ENCODE data around the gene METRNL. TPM values are rescaled to one million over a fixed set of nuclear protein-coding genes. Genes with fewer than 3 reads are reported as not detected.
A peak's percentile ranks its signal among the peaks of the same experiment; 100 is the strongest.

METRNL gene
- total RNA-seq, 1 experiment from 2014 or later = 21.0 TPM

DNA sequence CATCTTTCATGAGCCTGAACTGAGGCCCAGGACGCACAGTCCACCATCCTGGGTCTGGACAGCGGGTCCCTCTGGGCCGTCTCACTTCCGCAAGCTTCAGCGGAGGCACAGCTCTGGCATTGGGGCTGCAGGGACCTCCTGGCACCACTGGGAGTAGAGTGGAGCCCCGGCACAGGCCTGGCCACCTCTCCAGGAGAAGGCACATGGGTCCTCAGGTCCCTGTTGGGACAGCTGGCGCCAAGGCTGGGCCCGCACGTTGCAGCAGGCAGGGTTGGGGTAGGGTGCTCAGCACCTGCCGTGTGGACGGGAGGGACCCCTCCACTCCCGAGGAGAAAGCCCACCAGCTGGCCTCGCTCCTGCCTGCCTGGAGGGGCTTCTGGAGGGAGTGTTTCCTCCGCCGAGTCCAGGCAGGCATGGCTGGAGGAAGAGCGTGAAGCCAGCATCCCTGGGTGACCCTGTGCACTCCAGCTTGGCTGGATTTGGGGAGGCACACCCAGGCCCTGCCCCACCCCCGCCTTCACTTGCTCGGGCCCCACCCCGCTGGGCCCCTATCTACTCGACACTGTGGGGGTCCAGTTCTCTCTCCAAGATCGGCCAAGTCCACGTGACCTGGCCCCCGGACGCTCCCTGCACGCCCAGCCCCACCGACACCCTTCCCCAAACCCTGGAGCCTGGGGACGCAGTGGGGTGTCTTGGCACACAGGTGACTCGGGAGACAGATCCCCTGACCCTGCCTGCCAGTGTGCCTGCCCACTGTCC, 6.6 kb upstream of the METRNL start:
- TF ChIP-seq SIN3A (IDR thresholded peaks at IDR 0.05; ENCODE audit: borderline replicate concordance, insufficient read depth, low read depth, low read length) (no peak), TCF7L2 (IDR thresholded peaks at IDR 0.05; ENCODE audit: low read depth, low read length) (no peak), REST (IDR thresholded peaks at IDR 0.05; ENCODE audit: insufficient read depth in 1 of 2, low read depth in 2 of 2, low read length in 1 of 2) (no peak), CTCF (IDR thresholded peaks at IDR 0.05) (no peak), POLR2AphosphoS5 (IDR thresholded peaks at IDR 0.05; ENCODE audit: low read depth, low read length) (no peak)
- Histone ChIP-seq H3K9me3 (ENCODE audit: control insufficient read depth, insufficient read depth, low read depth, low read length) (no peaks in the 10 kb centered on the region), H3K4me3 (ENCODE audit: low read depth in 2 of 2, low read length in 2 of 2) (no peak overlapping the region), H3K36me3 (ENCODE audit: control insufficient read depth, insufficient read depth, low read length) (no peaks in the 10 kb centered on the region), H3K4me1 (ENCODE audit: control insufficient read depth, insufficient read depth, low read length) (peaks cover 4% of the 10 kb centered on the region; the same call in 1 of the 2 replicates), H3K27ac (ENCODE audit: low read length) (no peak overlapping the region), H3K27me3 (ENCODE audit: control insufficient read depth, insufficient read depth, low read length) (no peaks in the 10 kb centered on the region)
- POLR2A ChIA-PET = no interaction called here
- no TSS peak for BruUV-seq (replicated peaks)
- intact Hi-C loops (cut with micrococcal nuclease; ENCODE audit: unreplicated experiment) = no loop called here
- in situ Hi-C loops (cut with HindIII; ENCODE audit: low pct_unique_long_range_greater_than_20kb, low sequenced_read_pairs) = no loop called here
- no peak for DNase-seq (ENCODE audit: low read depth, low spot score)
- ATAC-seq = 0 out of 2 replicates have a peak, but pooled peaks have one; percentile 23
- CTCF ChIA-PET = no interaction called here

DNA sequence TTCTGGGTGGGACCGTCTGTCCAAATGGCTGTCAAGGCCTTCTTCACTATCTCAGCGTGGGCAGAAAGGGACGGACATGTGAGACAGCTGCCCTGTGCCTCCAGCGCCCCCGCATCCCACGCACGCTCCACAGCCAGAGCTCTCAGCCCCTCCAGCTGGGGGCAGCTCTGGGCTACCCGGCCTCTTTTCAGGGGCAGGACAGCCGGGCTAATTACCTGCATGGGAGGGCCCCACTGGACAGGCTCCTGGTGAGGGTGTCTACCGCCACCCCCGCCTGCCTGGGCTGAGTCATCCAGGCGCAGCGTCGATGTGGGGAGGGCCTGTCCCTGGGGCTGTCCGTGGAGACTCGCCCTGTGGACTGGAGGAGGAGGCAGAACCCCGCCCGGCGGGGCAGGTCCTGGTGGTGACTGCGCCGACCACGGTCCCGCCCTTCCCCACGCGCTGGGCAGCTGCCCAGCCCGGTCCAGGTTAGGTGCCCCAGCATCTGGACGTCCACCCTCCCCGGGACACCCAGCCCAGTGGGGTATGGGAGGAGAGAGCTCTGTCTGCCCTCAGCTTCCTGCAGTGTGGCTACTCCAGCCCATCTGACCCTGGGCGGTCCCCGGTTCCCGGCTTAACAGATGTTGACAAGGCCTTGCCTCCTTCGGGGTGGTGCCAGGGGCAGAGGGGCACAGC, 5.9 kb upstream of the METRNL start:
- CTCF ChIA-PET = no interaction called here
- TF ChIP-seq SIN3A (IDR thresholded peaks at IDR 0.05; ENCODE audit: borderline replicate concordance, insufficient read depth, low read depth, low read length) (no peak), CTCF (IDR thresholded peaks at IDR 0.05) (no peak), POLR2AphosphoS5 (IDR thresholded peaks at IDR 0.05; ENCODE audit: low read depth, low read length) (no peak), TCF7L2 (IDR thresholded peaks at IDR 0.05; ENCODE audit: low read depth, low read length) (no peak), REST (IDR thresholded peaks at IDR 0.05; ENCODE audit: insufficient read depth in 1 of 2, low read depth in 2 of 2, low read length in 1 of 2) (no peak)
- H3K27me3 ChIP-seq (ENCODE audit: control insufficient read depth, insufficient read depth, low read length) = no peaks in the 10 kb centered on the region
- H3K9me3 ChIP-seq (ENCODE audit: control insufficient read depth, insufficient read depth, low read depth, low read length) = no peaks in the 10 kb centered on the region
- H3K4me1 ChIP-seq (ENCODE audit: control insufficient read depth, insufficient read depth, low read length) = peaks cover 10% of the 10 kb centered on the region
- in situ Hi-C loops (cut with HindIII; ENCODE audit: low pct_unique_long_range_greater_than_20kb, low sequenced_read_pairs) (no loop called here), intact Hi-C loops (cut with micrococcal nuclease; ENCODE audit: unreplicated experiment) (no loop called here)
- ATAC-seq (peak; percentile 37; the same call in 1 of the 2 replicates), DNase-seq (ENCODE audit: low read depth, low spot score) (no peak)
- no peaks in the 10 kb centered on the region for H3K36me3 ChIP-seq (ENCODE audit: control insufficient read depth, insufficient read depth, low read length)
- no peak overlapping the region for H3K27ac ChIP-seq (ENCODE audit: low read length)
- BruUV-seq (replicated peaks) = no TSS peak
- POLR2A ChIA-PET = no interaction called here
- no peak overlapping the region for H3K4me3 ChIP-seq (ENCODE audit: low read depth in 2 of 2, low read length in 2 of 2)

Measured in Panc1 (cell line).